Measurements from ENCODE around the gene FYB1.
"Not testable (repeated sequence)": the region's sequence is repeated elsewhere in the genome, so short reads cannot be mapped to it uniquely, and the experiment has no call there.

The FYB1 gene, protein sequence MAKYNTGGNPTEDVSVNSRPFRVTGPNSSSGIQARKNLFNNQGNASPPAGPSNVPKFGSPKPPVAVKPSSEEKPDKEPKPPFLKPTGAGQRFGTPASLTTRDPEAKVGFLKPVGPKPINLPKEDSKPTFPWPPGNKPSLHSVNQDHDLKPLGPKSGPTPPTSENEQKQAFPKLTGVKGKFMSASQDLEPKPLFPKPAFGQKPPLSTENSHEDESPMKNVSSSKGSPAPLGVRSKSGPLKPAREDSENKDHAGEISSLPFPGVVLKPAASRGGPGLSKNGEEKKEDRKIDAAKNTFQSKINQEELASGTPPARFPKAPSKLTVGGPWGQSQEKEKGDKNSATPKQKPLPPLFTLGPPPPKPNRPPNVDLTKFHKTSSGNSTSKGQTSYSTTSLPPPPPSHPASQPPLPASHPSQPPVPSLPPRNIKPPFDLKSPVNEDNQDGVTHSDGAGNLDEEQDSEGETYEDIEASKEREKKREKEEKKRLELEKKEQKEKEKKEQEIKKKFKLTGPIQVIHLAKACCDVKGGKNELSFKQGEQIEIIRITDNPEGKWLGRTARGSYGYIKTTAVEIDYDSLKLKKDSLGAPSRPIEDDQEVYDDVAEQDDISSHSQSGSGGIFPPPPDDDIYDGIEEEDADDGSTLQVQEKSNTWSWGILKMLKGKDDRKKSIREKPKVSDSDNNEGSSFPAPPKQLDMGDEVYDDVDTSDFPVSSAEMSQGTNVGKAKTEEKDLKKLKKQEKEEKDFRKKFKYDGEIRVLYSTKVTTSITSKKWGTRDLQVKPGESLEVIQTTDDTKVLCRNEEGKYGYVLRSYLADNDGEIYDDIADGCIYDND

DNA sequence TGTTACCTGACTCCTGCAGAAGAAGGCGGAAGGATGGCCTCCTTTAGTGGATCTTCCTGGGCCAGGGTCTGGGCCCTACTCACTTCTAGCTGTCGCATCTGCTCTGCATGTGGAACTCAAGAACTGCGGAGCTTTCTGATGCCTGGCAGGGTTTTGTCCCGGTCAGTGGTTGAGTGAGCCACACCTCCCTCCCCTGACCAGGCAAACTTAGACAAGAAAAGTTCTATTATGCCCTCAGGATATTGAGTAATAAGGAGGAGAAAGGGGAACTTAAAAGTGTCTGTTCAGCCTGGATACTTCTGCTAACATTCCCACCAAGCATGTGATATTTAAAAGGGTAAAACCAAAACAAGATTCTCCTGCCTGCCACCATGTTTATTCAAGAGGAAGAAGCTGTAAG is at the start of gene FYB1:
Gene FYB1, minus strand, starts transcription at position 127 of the 400 bp plus-strand sequence. CDS start 16,603 bp downstream, outside the sequence.
- no peak for DNase-seq (ENCODE audit: low read depth)

DNA sequence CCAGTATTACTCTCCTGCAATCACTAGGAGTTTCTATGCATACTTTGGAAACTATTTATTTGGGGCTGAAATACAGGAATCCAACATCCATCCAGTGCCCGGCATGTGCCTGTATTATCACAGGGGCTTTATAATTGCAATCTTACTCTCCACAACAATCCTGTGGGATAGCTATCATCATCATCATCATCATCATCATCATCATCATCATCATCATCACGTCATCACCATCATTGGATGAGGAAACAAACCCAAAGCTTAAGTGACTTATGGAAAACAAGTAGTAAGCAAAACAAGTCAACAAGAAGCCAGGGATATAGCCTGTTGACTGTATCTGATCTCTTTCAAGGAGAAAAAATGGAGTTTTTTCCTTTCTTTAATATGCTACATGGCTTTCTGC is 47.8 kb upstream of the FYB1 start:
- no peak for DNase-seq (ENCODE audit: low read depth)

DNA sequence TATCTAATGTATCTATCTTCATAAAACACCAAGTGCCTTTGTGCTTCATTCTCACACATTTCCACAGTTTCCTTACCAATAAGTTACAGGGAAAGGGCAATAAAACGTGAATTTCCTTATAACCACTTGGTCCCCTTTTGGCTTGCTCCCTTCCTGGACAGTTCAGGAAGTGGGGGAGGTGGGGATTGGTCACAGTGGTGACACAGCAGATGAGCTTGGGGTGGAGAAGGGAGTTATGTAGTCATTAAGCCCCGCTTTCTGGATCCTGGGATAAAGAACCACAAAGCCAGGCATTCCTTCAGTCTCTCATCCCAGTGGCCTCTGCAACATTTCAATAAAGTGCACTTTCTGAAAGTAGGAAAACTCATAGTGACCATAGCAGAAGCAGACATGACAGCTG is 47.1 kb upstream of the FYB1 start:
- no peak for DNase-seq (ENCODE audit: low read depth)

DNA sequence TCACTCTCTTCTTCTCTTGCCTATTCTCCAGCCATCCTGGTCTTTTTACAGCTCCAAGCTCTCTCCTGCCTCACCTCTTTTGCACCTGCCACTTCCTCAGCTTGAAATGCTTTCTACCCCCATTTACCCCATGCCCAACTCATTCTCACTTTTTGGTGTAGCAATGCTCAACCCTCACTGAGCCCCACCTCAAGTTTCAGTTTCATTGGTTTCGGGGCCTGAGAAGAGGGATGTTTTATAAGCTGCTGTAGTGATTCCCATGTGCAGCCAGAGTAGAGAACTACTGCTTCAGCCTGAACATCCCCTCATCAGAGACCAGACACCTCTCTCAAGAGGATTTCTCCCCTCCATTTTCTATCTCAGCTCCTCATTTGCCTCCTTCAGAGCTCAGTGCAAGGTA is 45.2 kb upstream of the FYB1 start:
- DNase-seq (ENCODE audit: low read depth) = no peak

DNA sequence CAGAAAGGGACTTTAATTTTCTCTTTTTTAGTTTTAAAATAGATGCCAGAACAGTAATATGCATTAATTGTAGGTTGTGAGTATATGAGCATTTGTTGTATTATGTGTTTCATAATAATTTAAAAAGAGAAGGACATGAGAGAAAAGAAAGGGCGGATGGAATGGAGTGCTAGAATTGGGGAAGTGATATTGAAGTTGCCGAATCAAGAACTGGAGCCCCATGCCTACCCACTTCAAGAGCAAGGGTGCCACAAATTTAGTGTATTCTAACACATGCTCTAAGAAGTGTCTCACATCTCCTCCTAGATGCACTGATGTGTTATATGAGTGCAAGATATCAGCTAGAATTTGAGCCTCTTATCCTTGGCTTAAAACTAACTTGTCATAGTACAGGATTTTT is 43.6 kb upstream of the FYB1 start:
- no peak for DNase-seq (ENCODE audit: low read depth)

DNA sequence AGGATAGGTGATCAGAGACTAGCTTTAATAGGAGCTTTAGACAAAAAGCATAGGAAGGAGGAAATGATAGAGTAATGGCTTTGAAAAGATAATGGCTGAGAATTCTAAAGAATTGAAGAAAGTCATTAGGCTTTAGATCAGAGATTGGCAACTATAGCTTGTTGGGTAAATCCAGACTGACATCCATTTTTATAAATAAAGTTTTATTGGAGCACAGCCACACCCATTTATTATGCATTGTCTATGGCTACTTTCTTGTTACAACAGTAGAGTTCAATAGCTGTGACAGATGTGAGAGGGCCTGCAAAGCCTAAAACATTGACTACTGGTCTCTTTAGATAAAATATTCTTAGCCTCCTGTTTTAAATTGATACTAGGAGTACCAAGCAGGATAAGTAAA is 40.7 kb upstream of the FYB1 start:
- DNase-seq (ENCODE audit: low read depth) = no peak

DNA sequence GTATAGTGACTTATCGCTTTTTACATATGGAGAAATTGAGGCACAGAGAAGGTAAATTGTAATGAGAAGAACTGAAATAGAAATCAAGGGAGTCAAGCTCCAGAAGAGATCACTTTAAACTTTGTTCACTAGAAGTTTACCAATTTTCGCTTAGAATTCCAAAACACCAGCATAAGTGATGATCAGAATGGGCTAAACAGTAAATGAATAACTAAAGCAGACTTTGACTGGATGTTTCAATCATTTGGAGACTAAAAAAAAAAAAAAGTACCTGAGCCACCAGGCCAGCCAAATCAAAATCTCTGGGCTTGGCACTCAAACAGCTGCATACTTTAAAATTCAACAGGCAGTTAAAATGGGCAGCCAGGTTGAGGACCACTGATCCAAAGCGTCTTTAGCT is 38.2 kb upstream of the FYB1 start:
- DNase-seq (ENCODE audit: low read depth) = no peak

DNA sequence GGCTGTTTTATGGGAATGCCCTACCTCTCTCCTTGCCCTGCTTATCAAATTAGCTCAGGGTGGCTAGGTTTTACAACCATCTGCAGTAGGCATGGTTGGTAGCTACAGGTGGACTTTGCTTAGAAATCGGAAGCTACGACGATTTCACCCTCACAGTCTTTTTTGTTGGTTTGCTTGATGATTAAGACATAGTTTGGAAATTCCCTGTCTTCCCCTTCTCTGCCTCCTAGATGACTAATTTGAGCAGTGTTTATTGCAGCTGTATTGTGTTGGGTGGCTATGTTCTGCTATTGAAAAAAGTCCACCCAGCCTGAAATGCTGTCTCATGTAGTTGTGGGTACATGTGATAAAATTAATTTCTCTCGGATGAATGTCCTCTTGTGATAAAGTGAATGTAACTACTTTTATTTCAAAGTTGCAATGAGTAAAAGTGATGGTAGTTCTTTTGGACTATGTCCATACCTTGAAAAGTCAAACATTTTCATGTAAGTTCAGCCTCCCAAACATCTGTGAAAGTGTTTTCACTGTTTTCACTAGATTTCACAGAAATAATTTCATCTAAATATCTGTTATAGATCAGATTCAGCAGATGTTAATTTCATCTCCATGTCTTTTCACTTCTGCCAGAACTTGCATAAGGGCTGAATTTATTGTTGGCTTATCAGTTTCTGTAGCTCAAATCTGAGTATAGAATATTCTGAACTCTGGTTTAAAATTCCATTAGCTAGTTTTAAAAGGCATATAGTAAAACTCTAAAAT is 37.3 kb upstream of the FYB1 start:
- DNase-seq (ENCODE audit: low read depth) = no peak

DNA sequence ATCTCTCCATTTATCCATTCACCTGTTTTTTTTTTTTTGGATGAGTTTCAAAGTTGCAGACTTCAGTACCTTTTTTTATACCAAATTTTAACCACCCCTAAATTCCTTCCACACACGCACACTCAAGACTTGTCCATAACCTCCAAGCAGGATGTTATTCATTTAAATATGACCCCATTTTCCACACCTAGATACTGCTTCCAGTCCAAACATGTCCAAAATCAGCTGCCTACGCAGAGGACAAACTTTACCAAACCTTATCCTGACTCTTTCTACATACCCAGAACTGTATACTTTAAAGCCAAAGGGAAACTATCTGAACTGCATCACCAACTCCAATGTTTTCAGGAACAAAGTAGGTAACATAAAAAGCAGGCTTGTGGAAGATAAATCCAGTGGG is 36.0 kb upstream of the FYB1 start:
- no peak for DNase-seq (ENCODE audit: low read depth)

DNA sequence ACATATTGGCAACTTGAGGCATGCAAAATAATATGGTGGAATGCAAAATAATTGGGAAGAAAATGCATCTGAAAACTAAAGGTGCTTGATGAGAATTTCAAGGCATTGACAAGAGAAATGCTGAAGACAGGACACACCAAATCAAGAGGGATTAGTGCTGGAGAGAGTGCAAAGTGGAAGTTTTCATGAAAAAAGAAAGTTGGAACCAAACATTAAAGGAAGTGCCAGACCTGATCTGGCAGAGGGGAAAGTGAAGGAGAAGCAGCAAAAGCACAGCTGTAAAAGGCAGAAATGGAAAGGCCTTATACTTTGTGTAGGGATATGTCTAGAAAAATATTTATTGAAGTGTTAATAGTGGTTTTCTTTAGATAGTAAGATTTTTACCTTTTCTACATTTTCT is 35.3 kb upstream of the FYB1 start:
- no peak for DNase-seq (ENCODE audit: low read depth)

DNA sequence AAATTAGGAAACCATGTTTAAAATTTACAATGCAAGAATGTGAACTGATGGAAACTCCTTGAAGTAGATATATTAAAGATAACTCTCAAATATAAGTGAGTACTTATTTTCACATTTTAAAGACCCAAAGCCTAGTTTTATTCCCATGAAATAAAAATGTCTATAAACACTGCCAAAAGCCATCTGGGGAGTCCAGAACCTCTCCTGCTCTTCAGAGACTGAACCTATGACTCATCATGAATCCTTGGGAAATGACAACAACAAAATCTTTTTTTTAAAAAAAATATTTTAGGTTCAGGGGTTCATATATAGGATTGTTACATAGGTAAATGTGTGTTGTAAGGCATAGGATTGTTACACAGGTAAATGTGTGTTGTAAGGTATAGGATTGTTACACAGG is 33.8 kb upstream of the FYB1 start:
- DNase-seq (ENCODE audit: low read depth) = no peak

DNA sequence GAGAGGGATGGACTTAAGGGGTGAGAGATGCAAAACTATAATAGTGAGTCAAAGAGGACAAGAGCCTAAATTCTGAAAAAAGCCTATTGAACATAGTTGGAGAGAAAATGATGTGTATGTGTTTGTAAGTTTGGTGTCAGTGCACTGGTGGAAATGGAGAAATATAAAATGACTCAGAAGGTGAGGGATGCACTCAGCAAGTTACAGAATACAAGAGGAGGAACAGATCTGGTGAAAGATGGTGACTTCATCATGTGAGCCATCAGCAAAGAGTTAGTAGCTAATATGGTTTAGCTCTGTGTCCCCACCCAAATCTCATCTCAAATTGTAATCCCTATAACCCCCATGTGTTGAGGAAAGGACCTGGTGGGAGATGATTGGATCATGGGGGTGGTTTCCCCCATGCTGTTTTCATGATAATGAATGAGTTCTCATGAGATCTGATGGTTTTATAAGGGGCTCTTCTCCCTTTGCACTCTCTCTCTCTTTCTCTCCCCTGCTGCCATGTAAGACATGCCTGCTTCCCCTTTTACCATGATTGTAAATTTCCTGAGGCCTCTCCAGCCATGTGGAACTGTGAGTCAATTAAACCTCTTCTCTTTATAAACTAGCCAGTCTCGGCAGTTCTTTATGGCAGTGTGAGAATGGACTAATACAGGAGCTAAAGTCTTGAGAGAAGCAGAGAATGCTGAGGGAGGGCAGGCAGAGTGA is 30.4 kb upstream of the FYB1 start:
- no peak for DNase-seq (ENCODE audit: low read depth)

DNA sequence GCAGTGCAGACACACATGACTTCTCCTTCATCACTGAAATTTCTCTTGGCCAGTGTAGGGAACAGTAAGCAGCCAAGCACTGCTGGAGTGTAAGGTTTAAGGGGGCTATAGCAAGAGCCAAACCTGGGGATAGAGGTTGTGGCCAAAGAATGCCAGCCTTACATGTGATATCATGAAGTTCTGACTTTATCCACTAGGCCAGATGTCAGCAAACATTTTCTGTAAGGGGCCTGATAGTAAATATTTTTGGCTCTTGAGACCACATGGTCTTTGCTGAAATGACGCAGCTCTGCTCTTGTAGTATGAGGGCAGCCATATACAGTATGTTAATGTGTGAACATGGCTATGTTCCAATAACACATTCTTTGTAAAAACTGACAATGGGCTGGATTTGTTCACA is 29.7 kb upstream of the FYB1 start:
- DNase-seq (ENCODE audit: low read depth) = no peak

DNA sequence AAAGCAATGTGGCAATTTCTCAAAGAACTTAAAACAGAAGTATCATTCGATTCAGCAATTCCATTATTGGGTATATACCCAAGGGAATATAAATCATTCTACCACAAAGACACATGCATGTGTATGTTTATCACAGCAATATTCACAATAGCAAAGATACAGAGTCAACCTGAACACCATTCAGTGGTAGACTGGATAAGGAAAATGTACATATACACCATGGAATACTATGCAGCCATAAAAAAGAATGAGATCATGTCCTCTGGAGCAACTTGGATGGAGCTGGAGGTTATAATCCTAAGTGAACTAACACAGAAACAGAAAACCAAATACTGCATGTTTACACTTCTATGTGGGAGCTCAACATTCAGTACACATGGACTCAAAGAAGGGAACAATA is 21.4 kb upstream of the FYB1 start:
- DNase-seq (ENCODE audit: low read depth) = no peak

DNA sequence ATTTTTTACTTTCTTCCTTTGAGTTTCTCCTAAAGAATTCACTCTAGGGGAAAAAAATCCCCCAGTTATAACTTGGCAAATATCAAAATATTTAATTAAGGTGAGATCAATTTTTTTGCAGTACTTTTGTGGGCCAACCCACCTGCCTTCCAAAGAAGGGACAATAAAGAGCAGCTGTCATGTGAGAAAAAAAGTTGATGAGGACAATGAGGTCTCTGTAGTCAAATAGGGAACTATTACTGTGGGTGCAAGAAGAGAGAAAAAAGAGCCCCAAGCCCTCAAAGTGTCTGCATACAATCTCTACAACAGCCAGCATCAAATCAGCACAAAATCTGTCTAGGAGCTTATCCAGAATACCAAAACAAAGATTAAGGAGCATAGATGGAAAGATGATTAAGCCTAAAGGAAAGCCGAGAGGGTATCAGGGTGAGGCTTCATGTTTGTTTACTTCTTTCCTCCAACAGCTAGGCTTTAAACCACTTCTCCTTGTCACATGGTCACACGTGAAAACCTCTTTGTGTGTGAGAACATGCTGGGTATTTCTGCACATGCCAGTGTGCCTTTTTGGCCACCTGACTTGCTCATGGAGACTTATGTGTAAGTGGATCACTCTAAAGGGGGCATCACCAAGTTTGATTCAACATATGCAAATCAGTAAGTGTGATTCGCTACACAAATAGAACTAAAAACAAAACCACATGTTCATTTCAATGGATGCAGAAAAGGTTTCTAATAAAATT is 19.2 kb upstream of the FYB1 start:
- DNase-seq (ENCODE audit: low read depth) = no peak

DNA sequence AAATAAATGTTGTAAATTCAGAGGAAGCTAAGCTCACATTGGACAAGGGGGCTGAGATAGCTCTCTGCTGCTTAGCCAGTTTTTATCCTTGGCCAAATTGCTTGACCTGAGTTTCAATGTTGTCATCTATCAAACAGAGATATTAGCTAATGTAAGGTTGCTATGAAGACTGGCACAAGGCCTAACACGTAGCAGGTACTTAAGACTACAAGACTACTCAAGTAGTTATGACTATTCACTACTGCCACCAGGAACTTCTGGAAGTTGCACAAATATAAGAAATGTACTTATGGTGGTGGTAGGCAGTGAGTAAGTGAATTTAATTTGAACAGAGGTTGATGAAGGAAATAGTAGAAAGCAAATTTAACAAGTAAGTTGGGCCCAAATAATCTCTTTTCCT is 17.4 kb upstream of the FYB1 start:
- DNase-seq (ENCODE audit: low read depth) = no peak

DNA sequence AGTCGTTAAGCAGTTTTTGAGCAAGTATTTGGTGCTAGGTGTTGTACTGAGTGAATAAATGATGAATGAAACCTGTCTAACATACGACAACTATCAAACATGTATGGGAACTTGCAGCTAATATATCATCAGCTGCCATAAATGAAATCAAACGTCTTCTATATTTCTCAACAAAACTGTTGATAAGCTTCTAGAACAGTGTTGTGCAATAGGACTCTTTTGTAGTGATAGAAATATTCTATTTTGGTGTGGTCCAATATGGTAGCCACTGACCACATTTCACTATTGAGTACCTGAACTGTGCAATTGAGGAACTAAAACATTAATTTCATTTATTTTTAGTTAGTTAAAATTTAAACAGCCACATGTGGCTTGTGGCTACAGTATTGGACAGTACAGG is 16.3 kb upstream of the FYB1 start:
- no peak for DNase-seq (ENCODE audit: low read depth)

DNA sequence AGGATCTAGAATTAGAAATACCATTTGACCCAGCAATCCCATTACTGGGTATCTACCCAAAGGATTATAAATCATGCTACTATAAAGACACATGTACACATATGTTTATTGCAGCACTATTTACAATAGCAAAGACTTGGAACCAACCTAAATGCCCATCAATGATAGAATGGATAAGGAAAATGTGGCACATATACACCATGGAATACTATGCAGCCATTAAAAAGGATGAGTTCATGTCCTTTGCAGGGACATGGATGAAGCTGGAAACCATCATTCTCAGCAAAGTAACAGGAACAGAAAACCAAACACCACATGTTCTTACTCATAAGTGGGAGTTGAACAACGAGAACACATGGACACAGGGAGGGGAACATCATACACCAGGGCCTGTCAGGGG is 15.1 kb upstream of the FYB1 start:
- not testable (repeated sequence) for DNase-seq (ENCODE audit: low read depth)

DNA sequence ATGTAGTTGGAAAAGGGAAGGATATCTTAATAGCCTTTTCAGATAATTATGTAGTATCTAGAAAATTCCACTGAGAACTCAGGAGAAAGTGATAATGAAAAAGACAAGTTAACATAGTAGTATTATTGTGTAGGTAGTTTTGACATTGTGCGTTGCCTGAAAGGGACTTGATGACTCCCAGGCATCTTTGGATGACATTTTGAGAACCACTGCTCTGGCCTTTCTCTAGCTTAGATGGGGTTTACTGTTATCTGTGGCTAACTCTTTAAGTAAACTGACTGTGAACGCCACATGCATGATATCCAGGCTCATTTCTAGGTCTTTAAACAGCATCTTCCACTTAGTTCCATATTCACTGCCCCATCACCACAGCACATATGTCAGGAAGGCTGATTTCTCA is 14.4 kb upstream of the FYB1 start:
- no peak for DNase-seq (ENCODE audit: low read depth)

DNA sequence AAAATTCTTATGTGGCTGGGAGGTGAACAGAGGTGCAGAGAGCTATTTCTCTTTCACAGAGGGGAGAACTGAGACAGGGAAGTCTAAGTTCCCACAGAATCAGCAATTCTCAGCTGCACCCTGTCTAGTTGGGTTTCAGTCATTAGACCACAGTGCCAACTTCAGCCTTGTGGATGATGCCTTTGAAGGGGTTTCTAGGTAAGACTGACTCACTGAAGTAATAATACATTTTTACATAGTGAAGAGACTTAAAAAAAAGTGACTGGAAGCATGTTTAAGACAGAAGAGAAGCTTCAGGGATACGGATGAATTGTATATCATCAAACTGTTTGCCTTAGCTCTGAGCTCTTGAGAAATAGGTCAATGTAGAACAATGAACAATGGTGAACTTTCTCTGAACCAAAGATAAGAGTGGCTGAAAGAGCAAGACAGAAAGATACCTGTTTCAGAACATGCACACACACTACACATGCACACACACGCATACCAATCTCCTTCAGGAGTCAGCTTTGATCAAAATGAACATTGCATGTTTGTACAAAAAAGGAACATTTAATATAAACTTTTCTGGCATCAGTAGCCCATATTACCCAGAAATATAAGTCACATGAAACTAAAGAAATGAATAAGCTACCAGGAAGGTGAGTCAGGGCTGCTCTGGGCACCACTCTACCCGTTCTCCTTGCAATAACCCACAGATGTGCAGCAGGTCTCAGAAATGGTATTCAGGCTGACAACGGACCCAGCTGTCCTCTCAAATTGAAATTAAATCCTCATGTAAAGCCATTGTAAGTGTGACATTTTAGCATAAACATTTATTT is 12.6 kb upstream of the FYB1 start:
- no peak for DNase-seq (ENCODE audit: low read depth)

DNA sequence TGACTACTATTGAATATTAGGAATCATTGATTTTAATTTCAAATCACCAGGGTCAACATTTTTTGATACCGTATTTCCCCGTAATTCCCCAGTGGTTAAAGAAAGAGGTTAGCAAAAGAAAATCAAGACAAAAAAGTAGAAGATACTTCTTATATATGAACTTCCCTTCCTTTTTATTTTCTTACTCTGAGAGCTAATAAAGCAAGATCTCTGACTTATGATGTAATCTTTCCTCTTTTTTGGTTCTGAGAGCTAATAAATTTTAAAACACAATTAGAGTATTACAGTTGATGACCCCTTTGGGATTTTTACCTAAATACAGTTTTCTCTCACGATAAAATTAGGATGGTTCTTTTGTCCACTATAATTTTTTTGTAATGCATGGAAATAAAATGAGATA is 9.2 kb upstream of the FYB1 start:
- DNase-seq (ENCODE audit: low read depth) = no peak
